ENCODE measurements around the gene DHODH. TPM values are rescaled to one million over a fixed set of nuclear protein-coding genes. Genes with fewer than 3 reads are reported as not detected.

Gene DHODH
- total and polyA plus RNA-seq, 2 of the 13 experiments (the other 11 are each of a cell fraction or from before 2014, with no cell fraction given): 10.7 to 16.4 TPM

GRCh38 chr16:71963125-71963875 lies 45.2 kb upstream of the DHODH start:
- FAIRE-seq (no peak), DNase-seq (ENCODE audit: low spot score) (peak; percentile 23), ATAC-seq (no peak; the same call in 2 of the 3 replicates)
- H3K4me1 ChIP-seq (ENCODE audit: insufficient read depth, low read length): peaks cover 40% of the 10 kb centered on the region
- no peak overlapping the region for H3K4me3 ChIP-seq (replicated peaks in 1 of 3; ENCODE audit: insufficient read depth in 1 of 3, low read depth in 2 of 3, low read length in 3 of 3)
- intact Hi-C loops (cut with micrococcal nuclease; ENCODE audit: unreplicated experiment) (loop anchor here (5.0 kb wide), 3 partner anchors 39 to 196 kb away; partner anchors contain the start of gene PKD1L3), in situ Hi-C loops (cut with HindIII; ENCODE audit: extremely low pct_ligation_motif_present, low pct_unique_long_range_greater_than_20kb) (no loop called here)
- H3K36me3 ChIP-seq (replicated peaks in 1 of 2; ENCODE audit: control insufficient read depth in 1 of 2, insufficient read depth in 2 of 2, low read length in 2 of 2): no peaks in the 10 kb centered on the region
- no peaks in the 10 kb centered on the region; a peak in 1 of 5 replicates for H3K27me3 ChIP-seq (ENCODE audit: control insufficient read depth in 1 of 2, insufficient read depth in 2 of 2, low read length in 2 of 2)
- 19% methylated on average over 9 of the region's 9 CpGs for WGBS (ENCODE audit: low lambda C conversion rate)
- POLR2A ChIA-PET: interaction anchor here (1.2 kb wide), 1 partner anchor 103 kb away, joined by 3 read pairs; no protein-coding TSS in a partner anchor
- no peaks in the 10 kb centered on the region for H4K20me1 ChIP-seq (ENCODE audit: insufficient read depth, low read length)
- CTCF ChIA-PET (ENCODE audit: low intra/inter-chr PET ratio, low total read pairs): no interaction called here
- H3K9me3 ChIP-seq (ENCODE audit: low read length): no peaks in the 10 kb centered on the region
- no TSS peak for BruUV-seq (replicated peaks)
- no peak overlapping the region for H3K9ac ChIP-seq (ENCODE audit: insufficient read depth, low read depth, low read length)
- no peak overlapping the region for H3K27ac ChIP-seq (ENCODE audit: extremely low read length, insufficient read depth, low read length)
- H3K79me2 ChIP-seq (ENCODE audit: insufficient read depth, low read length): no peaks in the 10 kb centered on the region
- H3K4me2 ChIP-seq (ENCODE audit: low read depth, low read length): peak overlapping the region; percentile 23; the same call in 1 of the 2 replicates
- H2AFZ ChIP-seq (ENCODE audit: low read length): no peak overlapping the region
- TF ChIP-seq ZNF691 (CRISPR knock-in tag; IDR thresholded peaks at IDR 0.05; ENCODE audit: borderline replicate concordance, low read depth) (no peak), ZMYM3 (CRISPR knock-in tag; IDR thresholded peaks at IDR 0.05) (no peak), ZNF101 (CRISPR knock-in tag; IDR thresholded peaks at IDR 0.05; ENCODE audit: borderline replicate concordance, low read depth) (no peak), ARHGAP35 (CRISPR knock-in tag; IDR thresholded peaks at IDR 0.05; ENCODE audit: borderline replicate concordance) (no peak), ZBTB25 (CRISPR knock-in tag; IDR thresholded peaks at IDR 0.05) (no peak), ZNF800 (CRISPR knock-in tag; IDR thresholded peaks at IDR 0.05) (no peak), CHD2 (IDR thresholded peaks at IDR 0.05; ENCODE audit: low read depth, low read length) (no peak), NCOA1 (CRISPR knock-in tag; IDR thresholded peaks at IDR 0.05) (no peak), ZNF605 (CRISPR knock-in tag; IDR thresholded peaks at IDR 0.05) (peak; percentile 47; the same call in 1 of the 2 replicates), NR2F6 (IDR thresholded peaks at IDR 0.05) (peak; percentile 48; the same call in 1 of the 2 replicates), NR2F6 (CRISPR knock-in tag; IDR thresholded peaks at IDR 0.05) (peak; percentile 62), ZNF20 (CRISPR knock-in tag; IDR thresholded peaks at IDR 0.05) (no peak), ZNF580 (CRISPR knock-in tag; IDR thresholded peaks at IDR 0.05; ENCODE audit: borderline replicate concordance, low read depth) (no peak), TIGD3 (CRISPR knock-in tag; IDR thresholded peaks at IDR 0.05; ENCODE audit: borderline replicate concordance) (no peak), RNF219 (CRISPR knock-in tag; IDR thresholded peaks at IDR 0.05) (no peak)
